H1 (cell line): ENCODE data around the gene RNU5D-1. TPM values are rescaled to one million over a fixed set of nuclear protein-coding genes. Genes with fewer than 3 reads are reported as not detected.
A peak's percentile ranks its signal among the peaks of the same experiment; 100 is the strongest.

Experiments used
- CTCF ChIA-PET: fragments of 300-600 bp; sonication (Branson Sonifier 250); formaldehyde crosslinking; loops from one replicate; lab custom pipeline; 2021; ENCODE audit not compliant: partially characterized antibody; lab: Charles Lee
- POLR2A ChIA-PET: fragments of 300-600 bp; sonication (Branson Sonifier 250); formaldehyde crosslinking; loops from one replicate; lab custom pipeline; 2021; ENCODE audit warnings: inconsistent platforms; ENCODE audit not compliant: partially characterized antibody; lab: Charles Lee
- DNase-seq, 2 experiments: peaks; one replicate each; pipeline versions ENCODE4 v3.0.0 to v3.0.0-alpha.2; 2010 to 2022; ENCODE audit warnings: low spot score in 2 of 2, low read depth in 1 of 2, mixed read lengths in 1 of 2
- FAIRE-seq: peaks from 2 replicates; lab custom pipeline; 2011; peaks lifted over from hg19 to GRCh38; lab: Jason Lieb, UNC
- H2AFZ ChIP-seq: 2 replicates; pipeline ENCODE4 v1.8.1; 2012; ENCODE audit warnings: low read length, inconsistent platforms
- H2AK5ac ChIP-seq: 2 replicates; pipeline ENCODE4 v1.6.1; 2013; ENCODE audit warnings: low read depth, low read length
- H2BK120ac ChIP-seq: replicated peaks from 2 replicates; pipeline ENCODE3; 2013; ENCODE audit warnings: low read depth, low read length, inconsistent platforms
- H2BK12ac ChIP-seq: 2 replicates; pipeline ENCODE4 v1.6.1; 2013; ENCODE audit warnings: low read depth, low read length
- H2BK15ac ChIP-seq: 2 replicates; pipeline ENCODE4 v1.6.1; 2013; ENCODE audit warnings: low read length
- H2BK20ac ChIP-seq: 2 replicates; pipeline ENCODE4 v1.6.1; 2013; ENCODE audit warnings: low read length
- H2BK5ac ChIP-seq: 2 replicates; pipeline ENCODE4 v1.6.1; 2013; ENCODE audit warnings: low read depth, low read length
- H3K14ac ChIP-seq: 2 replicates; pipeline ENCODE4 v1.6.1; 2013; ENCODE audit warnings: inconsistent platforms; ENCODE audit not compliant: insufficient read length
- H3K18ac ChIP-seq: 2 replicates; pipeline ENCODE4 v1.6.1; 2013; ENCODE audit warnings: low read length; ENCODE audit errors: extremely low read depth
- H3K23ac ChIP-seq: 2 replicates; pipeline ENCODE4 v1.6.1; 2013; ENCODE audit warnings: inconsistent platforms; ENCODE audit not compliant: insufficient read length
- H3K23me2 ChIP-seq: 2 replicates; pipeline ENCODE4 v1.6.1; 2013; ENCODE audit warnings: low read depth, low read length
- H3K27ac ChIP-seq: 2 replicates; pipeline ENCODE4 v1.6.1; 2011; ENCODE audit warnings: low read depth, low read length, inconsistent platforms
- H3K27me3 ChIP-seq, 4 experiments: replicated peaks in 1 of 4; 1 replicate in 1 of 4; 2 replicates in 3 of 4; pipeline versions ENCODE4 v1.6.1 to v1.8.1; 2011 to 2013; ENCODE audit warnings: low read length in 3 of 4, mild to moderate bottlenecking in 3 of 4, inconsistent platforms in 2 of 4, mixed read lengths in 2 of 4, moderate library complexity in 1 of 4; ENCODE audit not compliant: control insufficient read depth in 3 of 4, insufficient read depth in 3 of 4; ENCODE audit errors: extremely low read depth in 1 of 4
- H3K36me3 ChIP-seq, 4 experiments: 2 replicates each; pipeline versions ENCODE4 v1.6.1 to v1.8.1; 2011 to 2013; ENCODE audit warnings: mild to moderate bottlenecking in 4 of 4, low read length in 3 of 4, moderate library complexity in 2 of 4, control low read depth in 1 of 4, inconsistent platforms in 1 of 4; ENCODE audit not compliant: insufficient read depth in 4 of 4, control insufficient read depth in 2 of 4
- H3K4ac ChIP-seq: replicated peaks from 2 replicates; pipeline ENCODE3; 2013; ENCODE audit warnings: low read length, low read depth, mixed read lengths, inconsistent platforms; ENCODE audit not compliant: insufficient read length
- H3K4me1 ChIP-seq, 4 experiments: replicated peaks in 1 of 4; 1 replicate in 1 of 4; 2 replicates in 3 of 4; pipeline versions ENCODE4 v1.6.1 to v1.8.1; 2011 to 2013; ENCODE audit warnings: low read length in 3 of 4, inconsistent platforms in 2 of 4, mixed read lengths in 1 of 4; ENCODE audit not compliant: insufficient read depth in 4 of 4, control insufficient read depth in 3 of 4
- H3K4me2 ChIP-seq, 2 experiments: 2 replicates each; pipeline versions ENCODE4 v1.6.1 to v1.8.1; 2011 to 2013; ENCODE audit warnings: low read depth in 2 of 2, low read length in 2 of 2, control low read depth in 1 of 2, inconsistent platforms in 1 of 2, mild to moderate bottlenecking in 1 of 2; ENCODE audit not compliant: insufficient read depth in 1 of 2
- H3K4me3 ChIP-seq, 4 experiments: fragments of 200-600, 300-600 bp in 1 of 4; sonication (generic), shearing (Covaris generic), sonication (Bioruptor Twin) in 1 of 4; 2 replicates each; pipeline versions ENCODE4 v1.5.1 to v1.8.1; 2011 to 2016; ENCODE audit warnings: low read length in 4 of 4, low read depth in 3 of 4, control low read depth in 2 of 4, inconsistent platforms in 2 of 4, mild to moderate bottlenecking in 2 of 4, mixed read lengths in 1 of 4, moderate library complexity in 1 of 4; ENCODE audit not compliant: insufficient read depth in 2 of 4; ENCODE audit errors: extremely low read depth in 1 of 4
- H3K56ac ChIP-seq: replicated peaks from 2 replicates; pipeline ENCODE3; 2013; ENCODE audit warnings: low read depth, mild to moderate bottlenecking, mixed read lengths, low read length, inconsistent platforms; ENCODE audit not compliant: insufficient read length
- H3K79me1 ChIP-seq: 2 replicates; pipeline ENCODE4 v1.6.1; 2013; ENCODE audit warnings: low read depth, low read length, control low read depth
- H3K79me2 ChIP-seq, 2 experiments: 2 replicates each; pipeline versions ENCODE4 v1.6.1 to v1.8.1; 2012 to 2013; ENCODE audit warnings: low read length in 2 of 2, mild to moderate bottlenecking in 2 of 2, inconsistent platforms in 1 of 2; ENCODE audit not compliant: insufficient read depth in 2 of 2, control insufficient read depth in 1 of 2
- H3K9ac ChIP-seq, 4 experiments: replicated peaks in 1 of 4; 1 replicate in 1 of 4; 2 replicates in 3 of 4; pipeline versions ENCODE4 v1.6.1 to v1.8.1; 2011 to 2013; ENCODE audit warnings: low read depth in 3 of 4, low read length in 3 of 4, control low read depth in 2 of 4, mild to moderate bottlenecking in 2 of 4, moderate library complexity in 2 of 4, inconsistent platforms in 1 of 4; ENCODE audit errors: extremely low read depth in 1 of 4
- H3K9me3 ChIP-seq, 2 experiments: 2 replicates each; pipeline versions ENCODE4 v1.6.1 to v1.8.1; 2012 to 2013; ENCODE audit warnings: mild to moderate bottlenecking in 2 of 2, moderate library complexity in 2 of 2, control low read depth in 1 of 2, inconsistent platforms in 1 of 2, low read depth in 1 of 2, low read length in 1 of 2, mixed read lengths in 1 of 2; ENCODE audit not compliant: insufficient read depth in 2 of 2
- H4K20me1 ChIP-seq, 2 experiments: replicated peaks in 1 of 2; 2 replicates each; pipeline versions ENCODE3 to v1.8.1; 2011 to 2013; ENCODE audit warnings: inconsistent platforms in 2 of 2, low read length in 2 of 2, mild to moderate bottlenecking in 1 of 2; ENCODE audit not compliant: insufficient read depth in 2 of 2, control insufficient read depth in 1 of 2
- H4K5ac ChIP-seq: 2 replicates; pipeline ENCODE4 v1.6.1; 2013; ENCODE audit warnings: low read length, low read depth, mixed read lengths, inconsistent platforms; ENCODE audit not compliant: insufficient read length
- H4K8ac ChIP-seq: 2 replicates; pipeline ENCODE4 v1.8.0; 2013; ENCODE audit warnings: mild to moderate bottlenecking, moderate library complexity, low read length, inconsistent platforms; ENCODE audit not compliant: insufficient read depth; ENCODE audit errors: extremely low read depth
- H4K91ac ChIP-seq: replicated peaks from 2 replicates; pipeline ENCODE3; 2013; ENCODE audit warnings: low read length, mixed read lengths, inconsistent platforms; ENCODE audit not compliant: insufficient read length
- POLR2A ChIP-seq, 2 experiments: IDR thresholded peaks; 1 replicate in 1 of 2; 2 replicates in 1 of 2; pipeline ENCODE4 v1.6.1; 2011; ENCODE audit warnings: low read depth in 2 of 2, low read length in 2 of 2, mild to moderate bottlenecking in 2 of 2; ENCODE audit errors: control extremely low read depth in 1 of 2
- POLR2AphosphoS5 ChIP-seq: IDR thresholded peaks from 2 replicates; pipeline ENCODE4 v1.6.1; 2011; ENCODE audit warnings: low read depth, low read length
- RNF2 ChIP-seq: fragments of 200-900, 300-1000 bp; sonication (generic); IDR thresholded peaks from 2 replicates; pipeline ENCODE4 v1.7.1; 2016; ENCODE audit warnings: borderline replicate concordance, low read depth, mild to moderate bottlenecking, antibody characterized with exemption, low read length; ENCODE audit not compliant: poor library complexity, severe bottlenecking; ENCODE audit errors: missing control alignments
- SP2 ChIP-seq: IDR thresholded peaks from 2 replicates; pipeline ENCODE4 v1.6.1; 2012; ENCODE audit warnings: mild to moderate bottlenecking, low read length, inconsistent platforms
- USF2 ChIP-seq: IDR thresholded peaks from 2 replicates; pipeline ENCODE4 v1.6.1; 2011; ENCODE audit warnings: low read length, improper control_type of control experiment
- WGBS, 2 experiments: shearing (Covaris generic) in 1 of 2; methylation state at CpG; one replicate each; pipeline versions ENCODE4 v1.1.6 to v1.1.7; 2013 to 2015; ENCODE audit warnings: low lambda C conversion rate in 2 of 2, mixed read lengths in 2 of 2, inconsistent platforms in 1 of 2, low coverage in 1 of 2, missing lambda C conversion rate in 1 of 2; ENCODE audit not compliant: insufficient replicate concordance in 2 of 2, insufficient coverage in 1 of 2, insufficient read length in 1 of 2; ENCODE audit errors: extremely low coverage in 1 of 2, missing lambda C conversion rate in 1 of 2; 5-methylcytosine and 5-hydroxymethylcytosine counted together
- polyA plus RNA-seq, 7 experiments: library from polyadenylated mRNA; depleted of rRNA in 3 of 7; stranded (reverse) in 5 of 7; unstranded in 2 of 7; fragments of >200 nt in 5 of 7; fragments of 200-250 nt in 2 of 7; gene quantifications; 1 replicate in 5 of 7; 2 replicates in 1 of 7; 4 replicates in 1 of 7; pipeline versions ENCODE4 v1.2.1 to v1.2.3, GENCODE V29; 2011 to 2013; ENCODE audit warnings: missing spikeins in 2 of 7, mixed read lengths in 2 of 7
- total RNA-seq: library from RNA; stranded (reverse); fragmentation: NEBNext Ultra II Directional; extraction: Animal tissue kit (Norgen Biotek cat#: 25700); gene quantifications from 2 replicates; pipeline ENCODE4 v1.2.1, GENCODE V29; 2021

The RNU5D-1 gene
- total and polyA plus RNA-seq, 2 of the 8 experiments (the other 6 are each of a cell fraction or from before 2014, with no cell fraction given), result under 0.01 TPM; not detected in 1

- no peak for FAIRE-seq
- H3K4me3 ChIP-seq, result no peak overlapping the region
These were observed 48.0 kb upstream of the RNU5D-1 start for GRCh38 chr1:44778705-44779576.

More at GRCh38 chr1:44778705-44779576, 48.0 kb upstream of the RNU5D-1 start:
- no peak overlapping the region for H3K23ac ChIP-seq
- H3K79me1 ChIP-seq, result peaks cover 3% of the 10 kb centered on the region; the same call in 1 of the 2 replicates
- H3K23me2 ChIP-seq, result peaks cover 16% of the 10 kb centered on the region
- no peak for DNase-seq
- H3K36me3 ChIP-seq, result peaks cover 24 to 54% (median 34%) of the 10 kb centered on the region in 4 experiments
- H3K79me2 ChIP-seq, result peaks cover 15 to 33% of the 10 kb centered on the region in 2 experiments
- no peak overlapping the region for H3K9ac ChIP-seq
- H2BK15ac ChIP-seq, result no peak overlapping the region
- H2AFZ ChIP-seq, result no peak overlapping the region
- H4K20me1 ChIP-seq, result peaks cover 13 to 21% of the 10 kb centered on the region in 2 experiments
- no peak overlapping the region for H3K56ac ChIP-seq
- H3K14ac ChIP-seq, result no peak overlapping the region
- 94% methylated on average over 6 of the region's 6 CpGs; no CpG with 5 or more reads in 1 of the 2 experiments for WGBS, 2 experiments
- no peak overlapping the region for H4K5ac ChIP-seq
- ChIA-PET POLR2A (interaction anchor here (0.7 to 23.6 kb wide), 25 partner anchors 8 to 733 kb away, joined by 3 to 428 read pairs (median 19); partner anchors contain the start of genes BEST4, BTBD19, DYNLT4 and HECTD3), CTCF (interaction anchor here (1.0 to 3.0 kb wide), 2 partner anchors 15 to 18 kb away, joined by 3 to 11 read pairs; no protein-coding TSS in a partner anchor)
- H3K4me2 ChIP-seq, result peak overlapping the region; percentile 7 to 98; a peak in 2 of 4 replicates
- TF ChIP-seq SP2, result no peak
- TF ChIP-seq USF2, result no peak
- peak; percentile 8 to 74; a peak in 2 of 3 replicates for TF ChIP-seq POLR2A (IDR thresholded peaks at IDR 0.05; ENCODE audit: control extremely low read depth in 1 of 2, low read depth in 2 of 2, low read length in 2 of 2)
- peak; percentile 58; the same call in 1 of the 2 replicates for TF ChIP-seq POLR2AphosphoS5
- TF ChIP-seq RNF2, result no peak
- H4K8ac ChIP-seq, result no peak overlapping the region
- no peak overlapping the region for H3K4ac ChIP-seq
- H2AK5ac ChIP-seq, result no peak overlapping the region
- H2BK120ac ChIP-seq, result no peak overlapping the region
- no peak overlapping the region for H3K18ac ChIP-seq
- H4K91ac ChIP-seq, result no peak overlapping the region
- H2BK12ac ChIP-seq, result no peak overlapping the region
- H3K27me3 ChIP-seq, result no peaks in the 10 kb centered on the region; a peak in 1 of 7 replicates
- peaks cover 0 to 13% (median 4%) of the 10 kb centered on the region in 4 experiments; a peak in 6 of 7 replicates for H3K4me1 ChIP-seq
- no peak overlapping the region for H2BK5ac ChIP-seq
- H3K9me3 ChIP-seq, result no peaks in the 10 kb centered on the region
- H2BK20ac ChIP-seq, result no peak overlapping the region
- H3K27ac ChIP-seq, result no peak overlapping the region
